22Rv1 (cell line): Measurements from ENCODE around the gene BRD9.
A peak's percentile ranks its signal among the peaks of the same experiment; 100 is the strongest.

Source experiments
- H3K27ac ChIP-seq: fragments of 450-650 bp; 2 replicates; pipeline ENCODE4 v1.5.1; 2017
- CTCF ChIP-seq: fragments of 450-650 bp; IDR thresholded peaks from 2 replicates; pipeline ENCODE4 v1.5.1; 2017; ENCODE audit warnings: mild to moderate bottlenecking
- ZFX ChIP-seq: fragments of 450-650 bp; IDR thresholded peaks from 2 replicates; pipeline ENCODE4 v1.6.1; 2017; ENCODE audit warnings: antibody characterized with exemption, borderline replicate concordance

The BRD9 gene

GRCh38 chr5:927172-928015, 34.8 kb upstream of the BRD9 start:
- H3K27ac ChIP-seq, result no peak overlapping the region
- TF ChIP-seq ZFX (no peak), CTCF (no peak)

- no peak for TF ChIP-seq ZFX
- TF ChIP-seq CTCF, result no peak
- no peak overlapping the region for H3K27ac ChIP-seq
Measured at GRCh38 chr5:926417-927171, 34.0 kb upstream of the BRD9 start.

- TF ChIP-seq CTCF (peak; percentile 90), ZFX (no peak)
- H3K27ac ChIP-seq, result no peak overlapping the region
Measured at GRCh38 chr5:923281-923873, 30.8 kb upstream of the BRD9 start.

- no peak overlapping the region for H3K27ac ChIP-seq
- TF ChIP-seq CTCF (no peak), ZFX (no peak)
Measured at GRCh38 chr5:922436-923280, 30.1 kb upstream of the BRD9 start.

- no peak overlapping the region for H3K27ac ChIP-seq
- no peak for TF ChIP-seq ZFX
- TF ChIP-seq CTCF, result no peak
Measured at GRCh38 chr5:921456-922435, 29.1 kb upstream of the BRD9 start.

GRCh38 chr5:920321-920720, 27.7 kb upstream of the BRD9 start:
- TF ChIP-seq ZFX, result no peak
- no peak for TF ChIP-seq CTCF

More at GRCh38 chr5:920321-920720, 27.7 kb upstream of the BRD9 start:
- no peak overlapping the region for H3K27ac ChIP-seq
